ENCODE results near the gene SPIRE1.

- TF ChIP-seq POLR2A (IDR thresholded peaks at IDR 0.05) (no peak), CTCF (IDR thresholded peaks at IDR 0.05) (no peak)
These were observed 19.8 kb downstream of the SPIRE1 start for GRCh38 chr18:12637901-12638643.

All from Peyer's patch (tissue), 4 donors.